NCI-H524 (cell line): ENCODE measurements around the gene CORIN.
"Not testable (repeated sequence)": the region's sequence is repeated elsewhere in the genome, so short reads cannot be mapped to it uniquely, and the experiment has no call there.

Experiments
- DNase-seq, 2 experiments: peaks; one replicate each; lab custom pipeline; 2025; lab: John Stamatoyannopoulos, UW

Gene CORIN

GRCh38 chr4:47566969-47567368 is 270.9 kb downstream of the CORIN start:
- DNase-seq = no peak

GRCh38 chr4:47566566-47566965 is 271.3 kb downstream of the CORIN start:
- no peak for DNase-seq

GRCh38 chr4:47562297-47562696 is 275.6 kb downstream of the CORIN start:
- no peak for DNase-seq

- no peak for DNase-seq
These were observed 276.5 kb downstream of the CORIN start for GRCh38 chr4:47561331-47561730.

- no peak for DNase-seq
These were observed 277.2 kb downstream of the CORIN start for GRCh38 chr4:47560682-47561081.

GRCh38 chr4:47557255-47557654 is 280.6 kb downstream of the CORIN start:
- no peak for DNase-seq

GRCh38 chr4:47555920-47556319 is 281.9 kb downstream of the CORIN start:
- DNase-seq = not testable (repeated sequence)

GRCh38 chr4:47553329-47554125 is 284.3 kb downstream of the CORIN start:
- DNase-seq = no peak

- no peak for DNase-seq
These were observed 286.2 kb downstream of the CORIN start for GRCh38 chr4:47551682-47552081.

GRCh38 chr4:47550899-47551548 is 286.8 kb downstream of the CORIN start:
- DNase-seq = no peak

- not testable (repeated sequence) for DNase-seq
These were observed 287.5 kb downstream of the CORIN start for GRCh38 chr4:47550357-47550756.
